Fibroblast of skin of right biceps (primary cell): ENCODE measurements around the gene NIPAL1.
A peak's percentile ranks its signal among the peaks of the same experiment; 100 is the strongest.
"Not testable (repeated sequence)": the region's sequence is repeated elsewhere in the genome, so short reads cannot be mapped to it uniquely, and the experiment has no call there.

Experiments used
- DNase-seq: peaks from one replicate; pipeline ENCODE4 v3.0.0-alpha.2; 2013

Gene NIPAL1

GRCh38 chr4:48016141-48017107, at the start of gene NIPAL1, which contains the start of gene CNGA1:
NIPAL1 (plus strand) TSS chr4:48016772; CDS start chr4:48016840, 68 bp downstream.
CNGA1 (minus strand) TSS chr4:48016681; CDS start chr4:47952689, 63,992 bp downstream.
- DNase-seq: peak; percentile 54

GRCh38 chr4:47968847-47969246, 47.7 kb upstream of the NIPAL1 start:
- DNase-seq: no peak

- DNase-seq: no peak
These were observed 44.4 kb upstream of the NIPAL1 start for GRCh38 chr4:47972181-47972580.

GRCh38 chr4:47972721-47973120, 43.9 kb upstream of the NIPAL1 start:
- no peak for DNase-seq

- DNase-seq: no peak
These were observed 42.0 kb upstream of the NIPAL1 start for GRCh38 chr4:47974566-47974965.

GRCh38 chr4:47990145-47990544, 26.4 kb upstream of the NIPAL1 start:
- DNase-seq: no peak

- DNase-seq: not testable (repeated sequence)
These were observed 24.1 kb upstream of the NIPAL1 start for GRCh38 chr4:47992475-47992874.

- DNase-seq: no peak
These were observed 20.6 kb upstream of the NIPAL1 start for GRCh38 chr4:47996021-47996420.

- DNase-seq: no peak
These were observed 14.3 kb upstream of the NIPAL1 start for GRCh38 chr4:48002267-48002666.

- peak; percentile 11 for DNase-seq
These were observed 13.0 kb upstream of the NIPAL1 start for GRCh38 chr4:48003568-48003967.

- DNase-seq: no peak
These were observed 10.8 kb upstream of the NIPAL1 start for GRCh38 chr4:48005781-48006180.

- peak; percentile 9 for DNase-seq
These were observed 8.5 kb upstream of the NIPAL1 start for GRCh38 chr4:48008021-48008596.

GRCh38 chr4:48010906-48011305, 5.7 kb upstream of the NIPAL1 start:
- not testable (repeated sequence) for DNase-seq

GRCh38 chr4:48011722-48012121, 4.8 kb upstream of the NIPAL1 start:
- DNase-seq: no peak

- no peak for DNase-seq
These were observed 3.7 kb upstream of the NIPAL1 start for GRCh38 chr4:48012824-48013223.

- no peak for DNase-seq
These were observed 1.4 kb upstream of the NIPAL1 start for GRCh38 chr4:48015216-48015615.

- no peak for DNase-seq
These were observed 894 bp upstream of the NIPAL1 start for GRCh38 chr4:48015678-48016077.

- DNase-seq: peak; percentile 65
These were observed 568 bp downstream of the NIPAL1 start for GRCh38 chr4:48017108-48017571.

- no peak for DNase-seq
These were observed 1.5 kb downstream of the NIPAL1 start for GRCh38 chr4:48018112-48018511.

- no peak for DNase-seq
These were observed 4.5 kb downstream of the NIPAL1 start for GRCh38 chr4:48021100-48021499.

- DNase-seq: no peak
These were observed 5.7 kb downstream of the NIPAL1 start for GRCh38 chr4:48022192-48022799.

- no peak for DNase-seq
These were observed 8.0 kb downstream of the NIPAL1 start for GRCh38 chr4:48024522-48024921.

- peak; percentile 29 for DNase-seq
These were observed 8.4 kb downstream of the NIPAL1 start for GRCh38 chr4:48025005-48025404.

- no peak for DNase-seq
These were observed 11.1 kb downstream of the NIPAL1 start for GRCh38 chr4:48027653-48028052.
